ENCODE results near the gene NTSR1.

DNA sequence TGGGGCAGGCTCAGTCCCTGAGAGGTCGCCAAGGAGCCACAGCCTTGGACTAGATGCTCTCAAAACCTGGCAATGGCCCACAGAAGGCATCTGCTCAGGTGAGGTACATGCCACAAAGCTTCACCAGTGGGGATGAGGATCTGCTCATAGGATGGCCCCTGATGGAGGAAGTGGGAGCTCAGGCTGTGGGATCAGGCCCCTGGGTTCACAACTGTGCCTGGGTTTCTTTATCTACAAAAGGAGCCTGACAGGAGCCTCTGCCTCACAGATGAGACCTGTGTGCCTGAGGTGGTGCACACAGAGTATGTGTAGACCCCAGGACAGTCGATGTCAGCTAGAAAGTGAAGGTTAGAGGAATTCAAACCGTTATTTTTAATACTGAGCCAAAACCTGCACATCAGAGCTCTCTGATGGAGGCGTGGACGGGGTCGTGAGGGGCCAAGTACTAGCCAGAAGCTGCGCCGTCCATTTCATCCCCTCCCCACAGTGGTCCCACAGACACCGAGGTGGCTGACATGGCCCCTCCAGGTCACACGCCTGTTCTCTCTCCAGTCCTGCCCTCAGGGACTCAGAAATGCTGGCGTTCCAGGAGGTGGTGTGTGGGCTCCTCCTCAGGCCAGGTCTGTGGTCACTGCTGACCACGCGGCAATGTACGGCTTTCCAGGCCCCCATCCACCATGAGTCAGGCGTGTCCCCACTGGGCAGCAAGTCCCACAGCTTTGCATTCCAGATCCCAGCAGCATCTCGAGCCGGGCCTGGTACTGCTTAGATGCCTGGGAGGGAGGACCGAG lies 33.3 kb downstream of the NTSR1 start:
- TF ChIP-seq, protein P1, sequence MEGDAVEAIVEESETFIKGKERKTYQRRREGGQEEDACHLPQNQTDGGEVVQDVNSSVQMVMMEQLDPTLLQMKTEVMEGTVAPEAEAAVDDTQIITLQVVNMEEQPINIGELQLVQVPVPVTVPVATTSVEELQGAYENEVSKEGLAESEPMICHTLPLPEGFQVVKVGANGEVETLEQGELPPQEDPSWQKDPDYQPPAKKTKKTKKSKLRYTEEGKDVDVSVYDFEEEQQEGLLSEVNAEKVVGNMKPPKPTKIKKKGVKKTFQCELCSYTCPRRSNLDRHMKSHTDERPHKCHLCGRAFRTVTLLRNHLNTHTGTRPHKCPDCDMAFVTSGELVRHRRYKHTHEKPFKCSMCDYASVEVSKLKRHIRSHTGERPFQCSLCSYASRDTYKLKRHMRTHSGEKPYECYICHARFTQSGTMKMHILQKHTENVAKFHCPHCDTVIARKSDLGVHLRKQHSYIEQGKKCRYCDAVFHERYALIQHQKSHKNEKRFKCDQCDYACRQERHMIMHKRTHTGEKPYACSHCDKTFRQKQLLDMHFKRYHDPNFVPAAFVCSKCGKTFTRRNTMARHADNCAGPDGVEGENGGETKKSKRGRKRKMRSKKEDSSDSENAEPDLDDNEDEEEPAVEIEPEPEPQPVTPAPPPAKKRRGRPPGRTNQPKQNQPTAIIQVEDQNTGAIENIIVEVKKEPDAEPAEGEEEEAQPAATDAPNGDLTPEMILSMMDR (conservative IDR thresholded peaks at IDR 0.05; ENCODE audit: low read depth, low read length), result no peak
- TF ChIP-seq EZH2 (IDR thresholded peaks at IDR 0.05; ENCODE audit: borderline replicate concordance, low read depth, low read length, poor library complexity, severe bottlenecking), result no peak
